ENCODE results near the gene RPL21. TPM values are rescaled to one million over a fixed set of nuclear protein-coding genes. Genes with fewer than 3 reads are reported as not detected.

RPL21 gene
- total RNA-seq (1,840 and 1,937 TPM in 2 replicates), polyA plus RNA-seq (1,995 and 2,245 TPM in 2 replicates), polyA minus RNA-seq (393 and 450 TPM in 2 replicates)
- 6,329 TPM for total RNA-seq (2013)

DNA sequence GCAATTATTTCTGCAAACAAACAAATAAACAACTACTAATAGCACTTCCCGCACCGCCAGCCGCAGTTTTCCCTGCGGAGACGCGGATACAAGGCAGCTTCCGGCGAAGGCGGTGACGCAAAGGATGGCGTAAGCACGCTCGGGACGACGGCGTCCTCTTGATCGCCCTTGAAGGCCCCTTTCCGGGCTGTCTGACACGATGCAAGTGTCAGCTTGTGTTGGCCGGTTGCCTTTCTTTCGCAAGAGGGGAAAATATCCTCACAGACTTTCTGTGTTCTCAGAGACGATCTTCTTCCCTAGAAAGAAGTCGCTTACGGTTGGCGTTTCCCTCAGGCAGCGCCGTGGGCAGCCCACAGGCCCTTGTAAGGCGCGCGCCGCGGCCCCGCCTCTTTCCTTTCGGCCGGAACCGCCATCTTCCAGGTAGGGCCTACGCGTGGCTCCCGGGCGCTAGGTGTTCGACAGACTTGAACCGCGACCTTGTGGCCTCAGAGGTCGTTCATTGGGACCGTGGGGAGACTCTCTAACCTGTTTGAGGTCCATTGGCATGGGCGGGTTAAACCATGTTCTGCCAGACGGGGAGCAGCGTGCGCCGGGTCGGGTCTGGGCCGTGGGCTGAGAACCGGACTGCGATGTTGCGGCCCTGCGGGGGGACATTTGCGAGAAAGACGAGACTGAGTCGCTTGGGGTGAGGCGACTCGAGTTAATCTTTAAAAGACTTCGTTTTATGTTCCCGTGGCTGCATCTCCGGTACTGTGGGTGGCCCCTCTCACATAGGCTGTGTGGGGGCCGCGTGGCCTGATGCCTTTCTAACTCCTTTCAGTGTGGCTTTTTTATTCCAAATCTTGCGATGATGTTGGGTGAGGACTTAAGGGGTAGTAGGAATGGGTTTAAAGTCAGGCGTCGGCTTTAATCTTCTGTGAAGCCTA lies at the start of gene RPL21:
Gene RPL21 (plus strand): TSS at position 393 of the 926 bp plus-strand sequence. CDS start 2,219 bp downstream, outside the sequence.
- ATAC-seq (ENCODE audit: low read depth) (peak; percentile 91), DNase-seq (peak; percentile 99)
- Histone ChIP-seq H3K9me3 (ENCODE audit: control extremely low read depth in 1 of 3, control insufficient read depth in 2 of 3, insufficient read depth in 1 of 3, low read length in 2 of 3) (no peaks in the 10 kb centered on the region), H3K9ac (ENCODE audit: low read length) (peak within 1 kb of the TSS; percentile 91), H3K36me3 (replicated peaks in 1 of 2; ENCODE audit: control extremely low read depth in 1 of 2, control insufficient read depth in 1 of 2, extremely low read depth in 1 of 2, insufficient read depth in 2 of 2, low read length in 1 of 2) (peaks cover 0 to 21% of the 10 kb centered on the region in 2 experiments), H3K4me3 (ENCODE audit: control extremely low read depth in 1 of 5, extremely low read depth in 1 of 5, insufficient read depth in 1 of 5, low read depth in 2 of 5, low read length in 4 of 5) (peak within 1 kb of the TSS; percentile 85 to 100 (median 95)), H2AFZ (ENCODE audit: insufficient read depth, low read depth, low read length, poor library complexity, severe bottlenecking) (peak within 1 kb of the TSS; percentile 75), H3K27ac (ENCODE audit: low read length in 2 of 2) (peak within 1 kb of the TSS; percentile 93 to 96), H3K4me2 (replicated peaks; ENCODE audit: low read depth, low read length, poor library complexity, severe bottlenecking) (peak within 1 kb of the TSS; percentile 73), H3K4me1 (ENCODE audit: control insufficient read depth in 2 of 2, insufficient read depth in 2 of 2, low read length in 2 of 2) (peaks cover 16 to 30% of the 10 kb centered on the region in 2 donors), H3K79me2 (ENCODE audit: control insufficient read depth, insufficient read depth, low read length) (peaks cover 60% of the 10 kb centered on the region), H4K20me1 (ENCODE audit: control insufficient read depth, insufficient read depth, low read length, poor library complexity, severe bottlenecking) (no peaks in the 10 kb centered on the region), H3K27me3 (replicated peaks in 1 of 4; ENCODE audit: control extremely low read depth in 1 of 4, control insufficient read depth in 3 of 4, insufficient read depth in 4 of 4, low read length in 3 of 4) (no peaks in the 10 kb centered on the region)
- ChIA-PET CTCF (interaction anchor here (1.0 to 1.1 kb wide), 3 partner anchors 19 to 266 kb away, joined by 3 to 4 read pairs (median 4); partner anchors contain the start of gene RASL11A), POLR2A (interaction anchor here (0.7 to 1.2 kb wide), 7 partner anchors 8 to 466 kb away, joined by 3 to 5 read pairs (median 3); no protein-coding TSS in a partner anchor)
- TF ChIP-seq, protein P1, sequence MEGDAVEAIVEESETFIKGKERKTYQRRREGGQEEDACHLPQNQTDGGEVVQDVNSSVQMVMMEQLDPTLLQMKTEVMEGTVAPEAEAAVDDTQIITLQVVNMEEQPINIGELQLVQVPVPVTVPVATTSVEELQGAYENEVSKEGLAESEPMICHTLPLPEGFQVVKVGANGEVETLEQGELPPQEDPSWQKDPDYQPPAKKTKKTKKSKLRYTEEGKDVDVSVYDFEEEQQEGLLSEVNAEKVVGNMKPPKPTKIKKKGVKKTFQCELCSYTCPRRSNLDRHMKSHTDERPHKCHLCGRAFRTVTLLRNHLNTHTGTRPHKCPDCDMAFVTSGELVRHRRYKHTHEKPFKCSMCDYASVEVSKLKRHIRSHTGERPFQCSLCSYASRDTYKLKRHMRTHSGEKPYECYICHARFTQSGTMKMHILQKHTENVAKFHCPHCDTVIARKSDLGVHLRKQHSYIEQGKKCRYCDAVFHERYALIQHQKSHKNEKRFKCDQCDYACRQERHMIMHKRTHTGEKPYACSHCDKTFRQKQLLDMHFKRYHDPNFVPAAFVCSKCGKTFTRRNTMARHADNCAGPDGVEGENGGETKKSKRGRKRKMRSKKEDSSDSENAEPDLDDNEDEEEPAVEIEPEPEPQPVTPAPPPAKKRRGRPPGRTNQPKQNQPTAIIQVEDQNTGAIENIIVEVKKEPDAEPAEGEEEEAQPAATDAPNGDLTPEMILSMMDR (IDR thresholded peaks at IDR 0.05): no peak
- TF ChIP-seq EZH2 (IDR thresholded peaks at IDR 0.05; ENCODE audit: borderline replicate concordance, insufficient read depth, low read depth, low read length, poor library complexity, severe bottlenecking): no peak
- H3K9me3 Mint-ChIP-seq (ENCODE audit: insufficient read depth): no peaks in the 10 kb centered on the region
- under 1% methylated on average over 69 of the region's 69 CpGs for WGBS (ENCODE audit: insufficient coverage)
- no peaks in the 10 kb centered on the region for H3K27me3 Mint-ChIP-seq
- peak within 1 kb of the TSS; percentile 100 for H3K27ac Mint-ChIP-seq
- peaks cover 48% of the 10 kb centered on the region for H3K4me1 Mint-ChIP-seq
- intact Hi-C loops (cut with micrococcal nuclease): loop anchor here (1.0 to 5.0 kb wide), 10 partner anchors 9 to 1964 kb away; partner anchors contain the start of genes GTF3A, LNX2, MTMR6 and NUP58
- H3K4me3 Mint-ChIP-seq: peak within 1 kb of the TSS; percentile 95
